Gastroesophageal sphincter (tissue), 3 donors: ENCODE results near the gene C20orf141.

Source experiments
- CTCF ChIP-seq, 4 experiments: fragments of 200-600 bp in 2 of 4; fragments of 450-650 bp in 2 of 4; sonication (generic) in 1 of 4; IDR thresholded peaks; one replicate each; pipeline ENCODE4 v1.5.1; 2017 to 2019; ENCODE audit warnings: antibody characterized with exemption in 4 of 4, mild to moderate bottlenecking in 2 of 4, moderate library complexity in 2 of 4
- POLR2A ChIP-seq, 2 donors: fragments of 450-650 bp; IDR thresholded peaks; one replicate each; pipeline ENCODE4 v1.6.1; 2017; ENCODE audit warnings: antibody characterized with exemption in 2 of 2, mild to moderate bottlenecking in 2 of 2, moderate library complexity in 1 of 2

- no peak for TF ChIP-seq CTCF (IDR thresholded peaks at IDR 0.05)
- no peak for TF ChIP-seq POLR2A (IDR thresholded peaks at IDR 0.05)
Observed at GRCh38 chr20:2807019-2807418, 7.8 kb upstream of the C20orf141 start.
